ENCODE data around the gene TMPRSS5. TPM values are rescaled to one million over a fixed set of nuclear protein-coding genes. Genes with fewer than 3 reads are reported as not detected.

TMPRSS5 gene
- total and polyA plus RNA-seq, 5 experiments from 2014 or later, result 1.0 to 1.2 TPM; not detected in 3

Other genes with a start within 250 kb of the TMPRSS5 start
- not detected for gene DRD2, start 230.9 kb downstream of the TMPRSS5 start, total RNA-seq
- not detected for gene DRD2, start 230.9 kb downstream of the TMPRSS5 start, polyA plus RNA-seq
- 10 to 100 TPM in 1 of 2 experiments, 1 to 10 TPM in 1; 9.8 to 11.1 TPM for gene ZW10, start 67.4 kb upstream of the TMPRSS5 start, total RNA-seq
- gene ZW10, start 67.4 kb upstream of the TMPRSS5 start, polyA plus RNA-seq, result 10 to 100 TPM; 14.7 to 16.3 (median 15.6) TPM
- gene CLDN25, start 73.5 kb upstream of the TMPRSS5 start, total RNA-seq, result not detected
- not detected for gene CLDN25, start 73.5 kb upstream of the TMPRSS5 start, polyA plus RNA-seq
- gene USP28, start 169.3 kb upstream of the TMPRSS5 start, total RNA-seq, result 10 to 100 TPM; 21.6 to 22.0 TPM
- 10 to 100 TPM; 13.7 to 69.1 (median 23.8) TPM for gene USP28, start 169.3 kb upstream of the TMPRSS5 start, polyA plus RNA-seq
- not detected for gene HTR3B, start 198.5 kb upstream of the TMPRSS5 start, total RNA-seq
- gene HTR3B, start 198.5 kb upstream of the TMPRSS5 start, polyA plus RNA-seq, result not detected

All from naive thymus-derived CD8-positive, alpha-beta T cell (primary cell).